ENCODE results near the gene SASH1. TPM values are rescaled to one million over a fixed set of nuclear protein-coding genes. Genes with fewer than 3 reads are reported as not detected.

The SASH1 gene
- total and polyA plus RNA-seq, 2 of the 8 experiments (the other 6 are each of a cell fraction or from before 2014, with no cell fraction given): 6.0 to 20.2 TPM

- Histone ChIP-seq H3K9ac (replicated peaks in 1 of 4; ENCODE audit: extremely low read depth in 1 of 4, low read depth in 3 of 4, low read length in 3 of 4) (no peak overlapping the region), H3K18ac (ENCODE audit: extremely low read depth, low read length) (peak overlapping the region; percentile 51; the same call in 1 of the 2 replicates), H2BK12ac (ENCODE audit: low read depth, low read length) (no peak overlapping the region; the same call in 1 of the 2 replicates), H3K4ac (replicated peaks; ENCODE audit: insufficient read length, low read depth, low read length) (no peak overlapping the region), H2BK20ac (ENCODE audit: low read length) (no peak overlapping the region), H3K56ac (replicated peaks; ENCODE audit: insufficient read length, low read depth, low read length) (no peak overlapping the region), H3K23me2 (ENCODE audit: low read depth, low read length) (no peaks in the 10 kb centered on the region), H4K20me1 (replicated peaks in 1 of 2; ENCODE audit: control insufficient read depth in 1 of 2, insufficient read depth in 2 of 2, low read length in 2 of 2) (no peaks in the 10 kb centered on the region), H4K8ac (ENCODE audit: extremely low read depth, insufficient read depth, low read length) (no peak overlapping the region), H2AK5ac (ENCODE audit: low read depth, low read length) (no peak overlapping the region), H2BK120ac (replicated peaks; ENCODE audit: low read depth, low read length) (no peak overlapping the region), H3K79me1 (ENCODE audit: low read depth, low read length) (no peaks in the 10 kb centered on the region; the same call in none of the 2 replicates), H2AFZ (ENCODE audit: low read length) (no peak overlapping the region), H4K5ac (ENCODE audit: insufficient read length, low read depth, low read length) (no peak overlapping the region), H2BK5ac (ENCODE audit: low read depth, low read length) (no peak overlapping the region), H3K27ac (ENCODE audit: low read depth, low read length) (no peak overlapping the region), H3K9me3 (ENCODE audit: insufficient read depth in 2 of 2, low read depth in 1 of 2, low read length in 1 of 2) (no peaks in the 10 kb centered on the region), H3K4me1 (replicated peaks in 1 of 4; ENCODE audit: control insufficient read depth in 3 of 4, insufficient read depth in 4 of 4, low read length in 3 of 4) (peaks cover 4 to 22% (median 17%) of the 10 kb centered on the region in 4 experiments), H3K4me3 (ENCODE audit: extremely low read depth in 1 of 4, insufficient read depth in 2 of 4, low read depth in 3 of 4, low read length in 4 of 4) (no peak overlapping the region), H4K91ac (replicated peaks; ENCODE audit: insufficient read length, low read length) (no peak overlapping the region), H3K27me3 (replicated peaks in 1 of 4; ENCODE audit: control insufficient read depth in 3 of 4, extremely low read depth in 1 of 4, insufficient read depth in 3 of 4, low read length in 3 of 4) (no peaks in the 10 kb centered on the region), H3K4me2 (ENCODE audit: insufficient read depth in 1 of 2, low read depth in 2 of 2, low read length in 2 of 2) (no peak overlapping the region), H2BK15ac (ENCODE audit: low read length) (no peak overlapping the region), H3K36me3 (ENCODE audit: control insufficient read depth in 2 of 4, insufficient read depth in 4 of 4, low read length in 3 of 4) (no peaks in the 10 kb centered on the region), H3K79me2 (ENCODE audit: control insufficient read depth in 1 of 2, insufficient read depth in 2 of 2, low read length in 2 of 2) (peaks cover 0 to 74% of the 10 kb centered on the region in 2 experiments; a peak in 2 of 4 replicates), H3K23ac (ENCODE audit: insufficient read length) (no peak overlapping the region), H3K14ac (ENCODE audit: insufficient read length) (no peak overlapping the region)
- no peak for FAIRE-seq
- no peak for DNase-seq (ENCODE audit: low read depth in 1 of 2, low spot score in 2 of 2)
- ChIA-PET POLR2A (ENCODE audit: partially characterized antibody) (interaction anchor here (1.6 kb wide), 1 partner anchor 9 kb away, joined by 5 read pairs; the partner anchor contains the start of gene SASH1), CTCF (ENCODE audit: partially characterized antibody) (interaction anchor here (0.7 kb wide), 1 partner anchor 915 kb away, joined by 3 read pairs; no protein-coding TSS in a partner anchor)
- WGBS, 2 experiments (ENCODE audit: extremely low coverage in 1 of 2, insufficient coverage in 1 of 2, insufficient read length in 1 of 2, insufficient replicate concordance in 2 of 2, low coverage in 1 of 2, low lambda C conversion rate in 2 of 2, missing lambda C conversion rate in 1 of 2): 67% methylated on average over 1 of the region's 1 CpG; no CpG with 5 or more reads in 1 of the 2 experiments
- TF ChIP-seq RNF2 (IDR thresholded peaks at IDR 0.05; ENCODE audit: borderline replicate concordance, low read depth, low read length, missing control alignments, poor library complexity, severe bottlenecking): no peak
- no peak for TF ChIP-seq E2F6 (IDR thresholded peaks at IDR 0.05)
- TF ChIP-seq RFX5 (IDR thresholded peaks at IDR 0.05; ENCODE audit: borderline replicate concordance, low read depth, low read length): no peak
- no peak for TF ChIP-seq SIN3A (conservative IDR thresholded peaks at IDR 0.05 in 1 of 2, IDR thresholded peaks at IDR 0.05 in 1 of 2; ENCODE audit: low read depth in 1 of 2, low read length in 2 of 2)
- no peak for TF ChIP-seq EP300 (IDR thresholded peaks at IDR 0.05; ENCODE audit: borderline replicate concordance in 1 of 2, low read depth in 2 of 2, low read length in 2 of 2)
- no peak for TF ChIP-seq TBP (IDR thresholded peaks at IDR 0.05; ENCODE audit: low read depth, low read length)
- no peak for TF ChIP-seq SAP30 (IDR thresholded peaks at IDR 0.05; ENCODE audit: insufficient read depth, insufficient replicate concordance, low read length)
- TF ChIP-seq KDM5A (IDR thresholded peaks at IDR 0.05; ENCODE audit: low read length): no peak
- TF ChIP-seq PHF8 (conservative IDR thresholded peaks at IDR 0.05; ENCODE audit: low read depth, low read length): no peak
- no peak for TF ChIP-seq GABPA (IDR thresholded peaks at IDR 0.05; ENCODE audit: borderline replicate concordance, insufficient read depth, low read length)
- TF ChIP-seq NRF1 (IDR thresholded peaks at IDR 0.05; ENCODE audit: low read depth, low read length): no peak
- TF ChIP-seq RBBP5 (IDR thresholded peaks at IDR 0.05; ENCODE audit: borderline replicate concordance, low read depth, low read length): no peak
Observed at GRCh38 chr6:148351309-148351708, 8.7 kb downstream of the SASH1 start.

Data from H1 (cell line).